H1 (cell line): ENCODE data around the gene FAM53B. TPM values are rescaled to one million over a fixed set of nuclear protein-coding genes. Genes with fewer than 3 reads are reported as not detected.
A peak's percentile ranks its signal among the peaks of the same experiment; 100 is the strongest.

Experiments used
- CTCF ChIA-PET: fragments of 300-600 bp; sonication (Branson Sonifier 250); formaldehyde crosslinking; loops from one replicate; lab custom pipeline; 2021; ENCODE audit not compliant: partially characterized antibody; lab: Charles Lee
- POLR2A ChIA-PET: fragments of 300-600 bp; sonication (Branson Sonifier 250); formaldehyde crosslinking; loops from one replicate; lab custom pipeline; 2021; ENCODE audit warnings: inconsistent platforms; ENCODE audit not compliant: partially characterized antibody; lab: Charles Lee
- DNase-seq, 2 experiments: peaks; one replicate each; pipeline versions ENCODE4 v3.0.0 to v3.0.0-alpha.2; 2010 to 2022; ENCODE audit warnings: low spot score in 2 of 2, low read depth in 1 of 2, mixed read lengths in 1 of 2
- FAIRE-seq: peaks from 2 replicates; lab custom pipeline; 2011; peaks lifted over from hg19 to GRCh38; lab: Jason Lieb, UNC
- H2AFZ ChIP-seq: 2 replicates; pipeline ENCODE4 v1.8.1; 2012; ENCODE audit warnings: low read length, inconsistent platforms
- H2AK5ac ChIP-seq: 2 replicates; pipeline ENCODE4 v1.6.1; 2013; ENCODE audit warnings: low read depth, low read length
- H2BK120ac ChIP-seq: replicated peaks from 2 replicates; pipeline ENCODE3; 2013; ENCODE audit warnings: low read depth, low read length, inconsistent platforms
- H2BK12ac ChIP-seq: 2 replicates; pipeline ENCODE4 v1.6.1; 2013; ENCODE audit warnings: low read depth, low read length
- H2BK15ac ChIP-seq: 2 replicates; pipeline ENCODE4 v1.6.1; 2013; ENCODE audit warnings: low read length
- H2BK20ac ChIP-seq: 2 replicates; pipeline ENCODE4 v1.6.1; 2013; ENCODE audit warnings: low read length
- H2BK5ac ChIP-seq: 2 replicates; pipeline ENCODE4 v1.6.1; 2013; ENCODE audit warnings: low read depth, low read length
- H3K14ac ChIP-seq: 2 replicates; pipeline ENCODE4 v1.6.1; 2013; ENCODE audit warnings: inconsistent platforms; ENCODE audit not compliant: insufficient read length
- H3K18ac ChIP-seq: 2 replicates; pipeline ENCODE4 v1.6.1; 2013; ENCODE audit warnings: low read length; ENCODE audit errors: extremely low read depth
- H3K23ac ChIP-seq: 2 replicates; pipeline ENCODE4 v1.6.1; 2013; ENCODE audit warnings: inconsistent platforms; ENCODE audit not compliant: insufficient read length
- H3K23me2 ChIP-seq: 2 replicates; pipeline ENCODE4 v1.6.1; 2013; ENCODE audit warnings: low read depth, low read length
- H3K27ac ChIP-seq: 2 replicates; pipeline ENCODE4 v1.6.1; 2011; ENCODE audit warnings: low read depth, low read length, inconsistent platforms
- H3K27me3 ChIP-seq, 4 experiments: replicated peaks in 1 of 4; 1 replicate in 1 of 4; 2 replicates in 3 of 4; pipeline versions ENCODE4 v1.6.1 to v1.8.1; 2011 to 2013; ENCODE audit warnings: low read length in 3 of 4, mild to moderate bottlenecking in 3 of 4, inconsistent platforms in 2 of 4, mixed read lengths in 2 of 4, moderate library complexity in 1 of 4; ENCODE audit not compliant: control insufficient read depth in 3 of 4, insufficient read depth in 3 of 4; ENCODE audit errors: extremely low read depth in 1 of 4
- H3K36me3 ChIP-seq, 4 experiments: 2 replicates each; pipeline versions ENCODE4 v1.6.1 to v1.8.1; 2011 to 2013; ENCODE audit warnings: mild to moderate bottlenecking in 4 of 4, low read length in 3 of 4, moderate library complexity in 2 of 4, control low read depth in 1 of 4, inconsistent platforms in 1 of 4; ENCODE audit not compliant: insufficient read depth in 4 of 4, control insufficient read depth in 2 of 4
- H3K4ac ChIP-seq: replicated peaks from 2 replicates; pipeline ENCODE3; 2013; ENCODE audit warnings: low read length, low read depth, mixed read lengths, inconsistent platforms; ENCODE audit not compliant: insufficient read length
- H3K4me1 ChIP-seq, 4 experiments: replicated peaks in 1 of 4; 1 replicate in 1 of 4; 2 replicates in 3 of 4; pipeline versions ENCODE4 v1.6.1 to v1.8.1; 2011 to 2013; ENCODE audit warnings: low read length in 3 of 4, inconsistent platforms in 2 of 4, mixed read lengths in 1 of 4; ENCODE audit not compliant: insufficient read depth in 4 of 4, control insufficient read depth in 3 of 4
- H3K4me2 ChIP-seq, 2 experiments: 2 replicates each; pipeline versions ENCODE4 v1.6.1 to v1.8.1; 2011 to 2013; ENCODE audit warnings: low read depth in 2 of 2, low read length in 2 of 2, control low read depth in 1 of 2, inconsistent platforms in 1 of 2, mild to moderate bottlenecking in 1 of 2; ENCODE audit not compliant: insufficient read depth in 1 of 2
- H3K4me3 ChIP-seq, 4 experiments: fragments of 200-600, 300-600 bp in 1 of 4; sonication (generic), shearing (Covaris generic), sonication (Bioruptor Twin) in 1 of 4; 2 replicates each; pipeline versions ENCODE4 v1.5.1 to v1.8.1; 2011 to 2016; ENCODE audit warnings: low read length in 4 of 4, low read depth in 3 of 4, control low read depth in 2 of 4, inconsistent platforms in 2 of 4, mild to moderate bottlenecking in 2 of 4, mixed read lengths in 1 of 4, moderate library complexity in 1 of 4; ENCODE audit not compliant: insufficient read depth in 2 of 4; ENCODE audit errors: extremely low read depth in 1 of 4
- H3K56ac ChIP-seq: replicated peaks from 2 replicates; pipeline ENCODE3; 2013; ENCODE audit warnings: low read depth, mild to moderate bottlenecking, mixed read lengths, low read length, inconsistent platforms; ENCODE audit not compliant: insufficient read length
- H3K79me1 ChIP-seq: 2 replicates; pipeline ENCODE4 v1.6.1; 2013; ENCODE audit warnings: low read depth, low read length, control low read depth
- H3K79me2 ChIP-seq, 2 experiments: 2 replicates each; pipeline versions ENCODE4 v1.6.1 to v1.8.1; 2012 to 2013; ENCODE audit warnings: low read length in 2 of 2, mild to moderate bottlenecking in 2 of 2, inconsistent platforms in 1 of 2; ENCODE audit not compliant: insufficient read depth in 2 of 2, control insufficient read depth in 1 of 2
- H3K9ac ChIP-seq, 4 experiments: replicated peaks in 1 of 4; 1 replicate in 1 of 4; 2 replicates in 3 of 4; pipeline versions ENCODE4 v1.6.1 to v1.8.1; 2011 to 2013; ENCODE audit warnings: low read depth in 3 of 4, low read length in 3 of 4, control low read depth in 2 of 4, mild to moderate bottlenecking in 2 of 4, moderate library complexity in 2 of 4, inconsistent platforms in 1 of 4; ENCODE audit errors: extremely low read depth in 1 of 4
- H3K9me3 ChIP-seq, 2 experiments: 2 replicates each; pipeline versions ENCODE4 v1.6.1 to v1.8.1; 2012 to 2013; ENCODE audit warnings: mild to moderate bottlenecking in 2 of 2, moderate library complexity in 2 of 2, control low read depth in 1 of 2, inconsistent platforms in 1 of 2, low read depth in 1 of 2, low read length in 1 of 2, mixed read lengths in 1 of 2; ENCODE audit not compliant: insufficient read depth in 2 of 2
- H4K20me1 ChIP-seq, 2 experiments: replicated peaks in 1 of 2; 2 replicates each; pipeline versions ENCODE3 to v1.8.1; 2011 to 2013; ENCODE audit warnings: inconsistent platforms in 2 of 2, low read length in 2 of 2, mild to moderate bottlenecking in 1 of 2; ENCODE audit not compliant: insufficient read depth in 2 of 2, control insufficient read depth in 1 of 2
- H4K5ac ChIP-seq: 2 replicates; pipeline ENCODE4 v1.6.1; 2013; ENCODE audit warnings: low read length, low read depth, mixed read lengths, inconsistent platforms; ENCODE audit not compliant: insufficient read length
- H4K8ac ChIP-seq: 2 replicates; pipeline ENCODE4 v1.8.0; 2013; ENCODE audit warnings: mild to moderate bottlenecking, moderate library complexity, low read length, inconsistent platforms; ENCODE audit not compliant: insufficient read depth; ENCODE audit errors: extremely low read depth
- H4K91ac ChIP-seq: replicated peaks from 2 replicates; pipeline ENCODE3; 2013; ENCODE audit warnings: low read length, mixed read lengths, inconsistent platforms; ENCODE audit not compliant: insufficient read length
- CHD2 ChIP-seq: IDR thresholded peaks from 2 replicates; pipeline ENCODE4 v1.6.1; 2012; ENCODE audit warnings: low read length, improper control_type of control experiment
- KDM1A ChIP-seq: fragments of 200-600, 300-600 bp; sonication (generic); IDR thresholded peaks from 2 replicates; pipeline ENCODE4 v1.7.1; 2016; ENCODE audit warnings: mild to moderate bottlenecking, low read length, borderline replicate concordance
- KDM5A ChIP-seq: fragments of 200-600 bp; IDR thresholded peaks from 2 replicates; pipeline ENCODE4 v1.7.1; 2012; ENCODE audit warnings: mild to moderate bottlenecking, low read length, inconsistent platforms, mixed read lengths
- POLR2AphosphoS5 ChIP-seq: IDR thresholded peaks from 2 replicates; pipeline ENCODE4 v1.6.1; 2011; ENCODE audit warnings: low read depth, low read length
- POU5F1 ChIP-seq: IDR thresholded peaks from 2 replicates; pipeline ENCODE4 v1.6.1; 2011; ENCODE audit warnings: low read depth, mild to moderate bottlenecking, low read length, moderate library complexity
- RXRA ChIP-seq: IDR thresholded peaks from 2 replicates; pipeline ENCODE4 v1.6.1; 2011; ENCODE audit warnings: low read depth, mild to moderate bottlenecking, low read length, moderate library complexity; ENCODE audit not compliant: insufficient read depth
- SIRT6 ChIP-seq: IDR thresholded peaks from one replicate; pipeline ENCODE4 v1.7.1; 2012; ENCODE audit warnings: low read length, inconsistent platforms
- SP1 ChIP-seq: IDR thresholded peaks from 2 replicates; pipeline ENCODE4 v1.6.1; 2011; ENCODE audit warnings: low read depth, low read length
- TCF12 ChIP-seq: IDR thresholded peaks from 2 replicates; pipeline ENCODE4 v1.6.1; 2011; ENCODE audit warnings: low read depth, mild to moderate bottlenecking, low read length
- WGBS, 2 experiments: shearing (Covaris generic) in 1 of 2; methylation state at CpG; one replicate each; pipeline versions ENCODE4 v1.1.6 to v1.1.7; 2013 to 2015; ENCODE audit warnings: low lambda C conversion rate in 2 of 2, mixed read lengths in 2 of 2, inconsistent platforms in 1 of 2, low coverage in 1 of 2, missing lambda C conversion rate in 1 of 2; ENCODE audit not compliant: insufficient replicate concordance in 2 of 2, insufficient coverage in 1 of 2, insufficient read length in 1 of 2; ENCODE audit errors: extremely low coverage in 1 of 2, missing lambda C conversion rate in 1 of 2; 5-methylcytosine and 5-hydroxymethylcytosine counted together
- polyA plus RNA-seq, 7 experiments: library from polyadenylated mRNA; depleted of rRNA in 3 of 7; stranded (reverse) in 5 of 7; unstranded in 2 of 7; fragments of >200 nt in 5 of 7; fragments of 200-250 nt in 2 of 7; gene quantifications; 1 replicate in 5 of 7; 2 replicates in 1 of 7; 4 replicates in 1 of 7; pipeline versions ENCODE4 v1.2.1 to v1.2.3, GENCODE V29; 2011 to 2013; ENCODE audit warnings: missing spikeins in 2 of 7, mixed read lengths in 2 of 7
- total RNA-seq: library from RNA; stranded (reverse); fragmentation: NEBNext Ultra II Directional; extraction: Animal tissue kit (Norgen Biotek cat#: 25700); gene quantifications from 2 replicates; pipeline ENCODE4 v1.2.1, GENCODE V29; 2021

FAM53B gene
- total and polyA plus RNA-seq, 2 of the 8 experiments (the other 6 are each of a cell fraction or from before 2014, with no cell fraction given) = 5.3 to 14.4 TPM

DNA sequence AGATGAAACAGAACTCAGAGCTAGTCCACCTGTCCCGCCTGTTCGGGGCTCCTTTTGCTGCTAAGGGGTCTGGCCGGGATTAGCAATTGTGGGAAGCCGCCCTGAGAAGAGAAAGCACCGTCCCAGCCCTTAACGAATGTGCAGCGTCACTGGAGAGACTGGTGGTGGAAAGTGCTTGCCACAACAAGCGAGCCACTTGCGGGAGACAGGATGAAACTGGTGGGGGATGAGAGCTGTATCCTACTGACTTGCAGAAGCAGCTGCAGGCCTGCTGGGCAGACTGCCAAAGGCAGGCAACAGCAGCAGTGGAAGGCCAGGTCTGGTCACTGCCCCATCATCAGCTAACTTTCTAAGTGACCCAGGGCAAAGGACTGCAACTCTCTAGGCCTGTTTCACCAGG lies 95.4 kb downstream of the FAM53B start:
- Histone ChIP-seq H3K4me1 (peaks cover 0 to 24% (median 17%) of the 10 kb centered on the region in 4 experiments; a peak in 6 of 7 replicates), H2BK120ac (no peak overlapping the region), H3K4me2 (no peak overlapping the region), H3K27me3 (no peaks in the 10 kb centered on the region), H4K91ac (no peak overlapping the region), H3K9ac (no peak overlapping the region), H3K14ac (no peak overlapping the region), H3K23me2 (no peaks in the 10 kb centered on the region), H3K23ac (no peak overlapping the region), H3K9me3 (no peaks in the 10 kb centered on the region), H2AFZ (no peak overlapping the region), H3K4me3 (no peak overlapping the region), H3K36me3 (no peaks in the 10 kb centered on the region), H4K20me1 (peaks cover 1 to 2% of the 10 kb centered on the region in 2 experiments), H2BK5ac (no peak overlapping the region), H3K56ac (no peak overlapping the region), H2BK15ac (no peak overlapping the region), H3K79me2 (no peaks in the 10 kb centered on the region), H4K5ac (no peak overlapping the region), H2BK20ac (no peak overlapping the region), H3K27ac (no peak overlapping the region), H2AK5ac (no peak overlapping the region), H4K8ac (no peak overlapping the region; the same call in 1 of the 2 replicates), H3K4ac (no peak overlapping the region), H3K79me1 (no peaks in the 10 kb centered on the region; the same call in 1 of the 2 replicates), H3K18ac (0 out of 2 replicates have a peak overlapping the region, but pooled peaks have one; percentile 29), H2BK12ac (no peak overlapping the region)
- no peak for FAIRE-seq
- no peak for DNase-seq
- WGBS, 2 experiments = 82% methylated on average over 9 of the region's 9 CpGs; no CpG with 5 or more reads in 1 of the 2 experiments
- POLR2A ChIA-PET = interaction anchor here (1.4 kb wide), 1 partner anchor 69 kb away, joined by 3 read pairs; no protein-coding TSS in a partner anchor
- TF ChIP-seq KDM1A (no peak), SP1 (no peak), TCF12 (no peak), RXRA (no peak), CHD2 (no peak), POLR2AphosphoS5 (no peak), POU5F1 (no peak), SIRT6 (no peak), KDM5A (no peak)
- CTCF ChIA-PET = interaction anchor here (0.6 to 3.9 kb wide), 11 partner anchors 11 to 351 kb away, joined by 3 to 18 read pairs (median 4); no protein-coding TSS in a partner anchor
